ENCODE measurements around the gene AHDC1.

The AHDC1 gene

DNA sequence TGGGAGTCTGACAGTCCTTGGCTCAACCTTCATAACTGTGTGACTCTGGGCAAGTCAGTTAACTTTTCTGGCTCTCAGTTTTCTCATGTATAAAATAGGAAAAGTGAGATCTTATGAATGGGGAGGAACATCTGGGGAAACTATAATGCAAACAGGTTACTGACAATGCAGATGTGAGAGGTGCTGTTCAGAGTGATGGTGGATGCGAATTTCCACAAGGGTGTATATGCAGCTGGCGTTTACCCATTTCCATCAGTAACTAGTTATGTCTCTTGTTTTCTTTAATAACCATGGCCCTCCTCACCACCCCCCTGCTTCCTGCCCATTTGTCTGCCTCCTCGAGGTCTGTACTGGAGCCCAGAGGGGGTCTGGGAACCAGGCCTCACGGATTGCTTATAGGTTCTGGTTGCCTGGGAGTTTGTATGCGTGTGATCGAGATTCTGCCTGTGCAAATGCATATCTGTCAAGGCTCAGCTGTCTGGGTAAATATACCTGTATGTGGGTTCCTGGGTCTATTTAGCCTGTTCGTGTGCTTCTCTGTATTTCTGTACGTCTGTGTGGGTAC lies 44.4 kb downstream of the AHDC1 start:
- TF ChIP-seq, protein P1, sequence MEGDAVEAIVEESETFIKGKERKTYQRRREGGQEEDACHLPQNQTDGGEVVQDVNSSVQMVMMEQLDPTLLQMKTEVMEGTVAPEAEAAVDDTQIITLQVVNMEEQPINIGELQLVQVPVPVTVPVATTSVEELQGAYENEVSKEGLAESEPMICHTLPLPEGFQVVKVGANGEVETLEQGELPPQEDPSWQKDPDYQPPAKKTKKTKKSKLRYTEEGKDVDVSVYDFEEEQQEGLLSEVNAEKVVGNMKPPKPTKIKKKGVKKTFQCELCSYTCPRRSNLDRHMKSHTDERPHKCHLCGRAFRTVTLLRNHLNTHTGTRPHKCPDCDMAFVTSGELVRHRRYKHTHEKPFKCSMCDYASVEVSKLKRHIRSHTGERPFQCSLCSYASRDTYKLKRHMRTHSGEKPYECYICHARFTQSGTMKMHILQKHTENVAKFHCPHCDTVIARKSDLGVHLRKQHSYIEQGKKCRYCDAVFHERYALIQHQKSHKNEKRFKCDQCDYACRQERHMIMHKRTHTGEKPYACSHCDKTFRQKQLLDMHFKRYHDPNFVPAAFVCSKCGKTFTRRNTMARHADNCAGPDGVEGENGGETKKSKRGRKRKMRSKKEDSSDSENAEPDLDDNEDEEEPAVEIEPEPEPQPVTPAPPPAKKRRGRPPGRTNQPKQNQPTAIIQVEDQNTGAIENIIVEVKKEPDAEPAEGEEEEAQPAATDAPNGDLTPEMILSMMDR (IDR thresholded peaks at IDR 0.05; ENCODE audit: extremely low read depth, missing control alignments): no peak
- DNase-seq (ENCODE audit: low spot score): no peak

DNA sequence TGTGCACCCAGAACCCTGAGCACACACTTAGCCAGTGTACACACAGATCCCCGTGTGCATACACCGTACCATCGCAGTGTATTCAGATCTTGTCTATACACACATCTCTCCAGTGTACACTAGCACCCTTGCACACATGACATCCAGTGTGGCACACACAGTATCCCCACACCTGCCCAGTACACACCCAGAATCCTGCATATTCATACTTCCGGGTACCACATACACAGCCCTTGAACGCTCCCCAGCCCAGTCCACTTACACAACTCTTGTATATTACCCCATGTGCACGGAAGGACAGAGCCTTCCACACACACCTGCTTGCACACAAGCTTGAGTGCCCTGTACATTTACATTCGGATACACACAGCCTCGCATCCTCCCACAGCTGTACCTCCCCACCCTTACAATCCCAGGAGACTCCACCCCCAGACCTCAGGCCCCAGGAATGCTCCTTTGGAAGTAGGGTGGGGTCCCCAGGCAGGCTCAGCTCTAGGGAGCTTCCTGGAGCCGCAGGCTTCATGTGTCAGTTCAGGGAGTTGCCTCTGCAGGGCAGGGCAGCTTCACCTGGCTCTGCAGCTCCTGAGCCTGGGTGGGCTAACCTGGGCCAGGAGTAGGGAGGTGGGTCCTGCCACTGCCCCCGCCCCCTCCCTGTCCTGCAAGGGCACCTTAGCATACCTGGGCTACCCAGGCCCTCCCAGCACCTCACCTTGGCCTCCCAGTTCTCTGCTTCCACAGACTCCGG lies 46.2 kb downstream of the AHDC1 start:
- DNase-seq (ENCODE audit: low spot score): no peak
- TF ChIP-seq, protein P1 (IDR thresholded peaks at IDR 0.05; ENCODE audit: extremely low read depth, missing control alignments): no peak

DNA sequence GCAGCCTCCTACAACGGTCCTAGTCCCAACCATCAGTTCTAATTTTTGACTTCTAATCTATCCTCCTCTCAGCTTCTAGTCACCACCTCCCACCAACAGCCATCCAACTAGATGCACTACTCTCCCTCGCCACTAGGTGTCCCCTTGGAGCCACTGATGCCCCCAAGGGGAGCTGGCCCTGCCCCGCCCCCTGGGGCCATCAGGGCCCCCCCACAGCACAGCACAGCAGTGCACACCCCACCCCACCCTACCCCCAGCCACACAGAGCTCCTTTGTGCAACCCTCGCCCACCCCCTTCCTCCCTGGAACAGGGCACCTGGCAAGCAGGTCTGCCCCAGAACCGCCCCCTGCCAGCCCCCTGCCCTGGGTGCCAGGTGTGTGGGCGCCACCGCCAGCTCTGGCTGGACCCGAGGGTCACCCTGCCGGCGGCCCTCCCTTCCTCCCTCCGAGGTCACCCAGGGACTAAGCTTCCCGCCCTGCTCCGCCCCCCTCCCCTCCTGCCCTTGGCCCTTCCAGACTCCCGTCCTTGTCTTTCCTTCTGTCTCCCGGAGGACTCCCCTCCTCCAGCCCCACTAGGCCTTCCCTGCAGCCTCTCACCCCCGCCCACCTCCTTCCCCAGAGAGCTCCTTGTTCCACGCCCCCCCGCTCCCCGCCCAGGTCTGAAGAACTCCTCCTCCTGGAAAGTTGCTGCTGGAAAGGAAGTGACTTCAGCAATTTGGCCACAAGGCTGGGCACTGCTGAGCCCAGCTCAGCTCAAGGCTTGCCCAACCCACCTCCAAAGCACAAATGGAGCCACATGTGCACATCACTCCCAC lies 47.0 kb downstream of the AHDC1 start:
- TF ChIP-seq, protein P1 (IDR thresholded peaks at IDR 0.05; ENCODE audit: extremely low read depth, missing control alignments): peak; percentile 82
- DNase-seq (ENCODE audit: low spot score): peak; percentile 95

DNA sequence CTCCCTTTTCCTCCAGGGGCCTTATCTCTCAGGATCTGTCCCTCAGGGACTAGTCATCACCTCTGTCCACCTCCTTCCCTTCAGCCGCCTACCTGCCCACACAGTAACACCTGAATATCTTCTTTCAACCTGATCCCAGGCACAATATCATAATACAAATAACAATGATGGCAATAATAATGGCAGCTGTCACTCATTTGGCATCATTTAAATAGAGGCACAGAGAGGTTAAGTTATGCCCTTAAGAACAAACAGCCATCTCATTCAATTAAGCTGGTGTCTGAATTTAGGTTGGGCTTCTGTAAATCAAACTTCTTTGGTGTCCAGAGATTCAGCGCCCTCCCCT lies 47.5 kb downstream of the AHDC1 start:
- TF ChIP-seq, protein P1 (IDR thresholded peaks at IDR 0.05; ENCODE audit: extremely low read depth, missing control alignments): no peak
- DNase-seq (ENCODE audit: low spot score): no peak

DNA sequence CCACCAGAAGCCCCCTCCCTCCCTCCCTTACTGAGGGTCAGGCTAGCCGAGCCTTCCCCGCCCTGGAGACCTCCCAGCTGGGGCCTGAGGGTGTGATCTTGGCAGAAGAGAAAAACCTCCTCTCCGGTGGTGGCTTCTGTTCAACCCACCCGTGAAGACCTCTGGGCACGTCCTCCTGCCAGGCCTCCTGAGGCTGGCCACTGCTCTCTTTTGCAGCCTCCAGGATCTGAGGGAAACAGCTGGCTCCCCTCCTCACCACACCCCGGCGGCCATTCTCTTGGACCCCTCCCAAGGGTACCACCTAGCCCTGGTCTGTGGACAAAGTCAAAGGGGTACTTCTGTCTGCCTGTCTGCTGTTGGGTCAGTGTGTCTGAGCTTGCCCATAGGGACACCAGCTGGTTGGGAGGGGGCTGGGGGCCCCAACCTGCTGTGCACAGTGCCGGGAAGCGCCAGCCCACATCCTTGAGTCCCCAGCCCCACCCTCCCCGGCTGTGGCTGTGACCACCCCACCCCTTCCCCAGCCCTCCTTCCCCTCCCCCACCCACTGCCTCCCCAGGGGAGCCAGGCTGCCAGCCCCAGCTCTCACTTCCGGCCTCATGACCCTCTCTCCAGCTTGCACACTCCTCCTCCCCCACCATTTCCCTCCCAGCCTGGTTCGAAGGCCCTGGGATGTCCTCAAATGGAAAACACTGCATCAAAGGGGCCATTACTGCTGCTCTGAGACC lies 48.1 kb downstream of the AHDC1 start:
- TF ChIP-seq, protein P1 (IDR thresholded peaks at IDR 0.05; ENCODE audit: extremely low read depth, missing control alignments): no peak
- no peak for DNase-seq (ENCODE audit: low spot score)

DNA sequence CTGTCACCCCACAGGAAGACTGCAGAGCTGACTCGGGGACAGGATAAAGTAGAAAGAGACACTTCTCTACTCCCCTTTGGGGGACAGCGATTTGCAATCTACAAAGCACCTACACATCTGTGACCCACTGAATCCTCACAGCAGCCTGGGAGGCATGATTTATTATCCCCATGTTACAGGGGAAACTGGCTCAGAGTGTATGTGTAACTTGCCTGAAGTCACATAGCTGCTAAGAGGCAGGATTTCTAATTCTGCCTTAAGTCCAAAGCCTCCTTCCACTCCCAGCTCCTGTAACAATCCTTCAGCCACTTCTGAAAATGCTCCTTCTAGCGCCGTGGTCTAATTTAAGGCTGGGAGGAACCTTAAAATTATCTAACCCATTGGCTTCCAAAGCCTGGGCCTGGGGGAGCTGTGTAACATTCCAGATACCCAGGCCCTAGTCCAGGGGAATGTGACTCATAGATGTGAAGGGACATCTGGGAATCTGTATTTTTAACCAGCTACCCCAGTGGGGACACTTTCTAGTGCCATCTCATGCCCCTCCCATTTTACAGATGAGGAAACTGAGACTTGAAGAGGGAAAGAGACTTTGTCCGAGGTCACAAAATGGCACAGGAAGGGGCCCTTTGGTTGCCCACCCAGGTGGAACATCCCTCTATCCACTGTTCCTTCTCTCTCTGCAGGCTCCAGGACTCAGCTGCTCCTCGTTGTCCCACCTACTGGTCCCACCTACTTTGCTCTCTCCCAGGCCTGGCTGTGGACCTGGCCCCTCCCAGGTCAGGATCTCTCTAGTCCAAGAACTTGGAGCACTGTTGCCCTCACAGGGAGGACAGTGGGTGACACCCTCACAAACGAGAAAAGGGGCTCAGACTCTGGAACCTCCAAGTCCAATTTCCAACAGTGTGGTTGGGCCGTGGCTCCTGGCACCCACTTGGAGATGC lies 48.9 kb downstream of the AHDC1 start:
- TF ChIP-seq, protein P1 (IDR thresholded peaks at IDR 0.05; ENCODE audit: extremely low read depth, missing control alignments): no peak
- no peak for DNase-seq (ENCODE audit: low spot score)

Measured in GM20000 (cell line).